Uterus (tissue), 4 donors: ENCODE measurements around the gene BGN. TPM values are rescaled to one million over a fixed set of nuclear protein-coding genes. Genes with fewer than 3 reads are reported as not detected.

Source experiments
- DNase-seq, 2 donors: peaks; one replicate each; pipeline ENCODE4 v3.0.0-alpha.2; 2019 to 2020
- H3K27ac ChIP-seq, 2 donors: fragments of 200-600 bp; sonication (generic); 1 replicate in 1 of 2; 2 replicates in 1 of 2; pipeline ENCODE4 v1.5.1; 2016 to 2018
- H3K27me3 ChIP-seq, 2 donors: fragments of 200-600 bp; sonication (generic); one replicate each; pipeline ENCODE4 v1.5.1; 2018 to 2019; ENCODE audit warnings: control low read depth in 1 of 2
- H3K36me3 ChIP-seq, 2 donors: fragments of 200-600 bp; sonication (generic); one replicate each; pipeline ENCODE4 v1.5.1; 2019; ENCODE audit warnings: control low read depth in 1 of 2
- H3K4me1 ChIP-seq, 2 donors: fragments of 200-600 bp; sonication (generic); one replicate each; pipeline ENCODE4 v1.5.1; 2018 to 2019; ENCODE audit warnings: control low read depth in 1 of 2
- H3K4me3 ChIP-seq, 2 donors: fragments of 200-600 bp; sonication (generic); 1 replicate in 1 of 2; 2 replicates in 1 of 2; pipeline ENCODE4 v1.5.1; 2018 to 2019; ENCODE audit warnings: mild to moderate bottlenecking in 1 of 2
- H3K9me3 ChIP-seq, 2 donors: fragments of 200-600 bp; sonication (generic); one replicate each; pipeline ENCODE4 v1.5.1; 2019; ENCODE audit warnings: control low read depth in 1 of 2
- CTCF ChIP-seq, 4 experiments: fragments of 200-600 bp in 2 of 4; fragments of 450-650 bp in 2 of 4; sonication (generic) in 2 of 4; IDR thresholded peaks; one replicate each; pipeline ENCODE4 v1.5.1; 2016 to 2019; ENCODE audit warnings: antibody characterized with exemption in 4 of 4, mild to moderate bottlenecking in 2 of 4, moderate library complexity in 1 of 4
- POLR2A ChIP-seq, 2 donors: fragments of 450-650 bp; IDR thresholded peaks; one replicate each; pipeline ENCODE4 v1.6.1; 2016; ENCODE audit warnings: antibody characterized with exemption in 2 of 2, mild to moderate bottlenecking in 1 of 2, moderate library complexity in 1 of 2
- intact Hi-C: fragments of 100-400 bp; cut with DNase I; formaldehyde crosslinking; loops from one replicate; pipeline ENCODE4 v1.15.1; 2023; ENCODE audit warnings: low total_unique reads
- total RNA-seq, 4 donors: library from RNA; depleted of rRNA in 3 of 4; stranded (reverse); fragments of >200 nt in 3 of 4; gene quantifications; one replicate each; pipeline versions ENCODE4 v1.1.0 to v1.2.4, GENCODE V29; 2014 to 2023
- donor health status: DM: yes; HTN: yes; CAD: no.

Gene BGN
- total RNA-seq, 4 donors from 2014 or later: 36.8 to 91.5 (median 50.0) TPM

DNA sequence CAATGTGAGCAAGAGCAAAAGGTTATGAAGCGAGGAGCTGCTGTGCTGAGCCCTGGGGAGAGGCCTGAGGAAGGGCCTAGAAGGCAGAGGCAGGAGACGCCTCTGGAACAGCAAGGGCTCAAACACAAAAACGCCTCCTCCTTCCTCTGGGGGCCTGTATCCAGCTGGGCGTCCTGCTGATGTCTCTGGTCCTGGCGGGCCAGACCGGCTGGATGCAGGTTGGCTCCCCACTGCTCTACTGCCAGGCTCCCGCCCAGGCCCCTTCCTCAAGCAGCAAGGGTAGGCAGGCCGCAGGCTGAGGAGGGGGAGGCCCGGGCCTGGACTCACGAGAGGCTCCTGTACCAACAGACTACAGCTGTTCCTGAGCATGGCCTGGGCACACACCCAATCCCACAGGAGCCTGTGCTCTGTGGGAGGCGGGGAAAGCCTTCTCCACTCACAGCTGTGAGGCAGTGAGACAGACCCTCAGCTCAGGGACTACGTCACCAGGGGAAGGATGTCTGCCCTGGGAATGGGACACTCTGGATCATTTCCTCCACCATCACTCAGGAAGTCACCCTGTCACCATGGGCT, 26.7 kb upstream of the BGN start:
- TF ChIP-seq POLR2A (IDR thresholded peaks at IDR 0.05) (no peak), CTCF (IDR thresholded peaks at IDR 0.05) (no peak)
- H3K36me3 ChIP-seq: no peaks in the 10 kb centered on the region
- H3K27me3 ChIP-seq: no peaks in the 10 kb centered on the region
- no peak overlapping the region for H3K27ac ChIP-seq
- H3K9me3 ChIP-seq: no peaks in the 10 kb centered on the region
- H3K4me1 ChIP-seq: no peaks in the 10 kb centered on the region
- H3K4me3 ChIP-seq: no peak overlapping the region
- intact Hi-C loops: no loop called here
- no peak for DNase-seq

- peak overlapping the region; percentile 41 to 70 for H3K27ac ChIP-seq
- intact Hi-C loops: no loop called here
- H3K4me1 ChIP-seq: peaks cover 0 to under 1% of the 10 kb centered on the region in 2 donors
- no peaks in the 10 kb centered on the region for H3K9me3 ChIP-seq
- H3K36me3 ChIP-seq: no peaks in the 10 kb centered on the region
- no peaks in the 10 kb centered on the region for H3K27me3 ChIP-seq
- H3K4me3 ChIP-seq: peak overlapping the region; percentile 55 to 65
- DNase-seq: no peak
- TF ChIP-seq CTCF (IDR thresholded peaks at IDR 0.05) (no peak), POLR2A (IDR thresholded peaks at IDR 0.05) (no peak)
These were observed 24.9 kb upstream of the BGN start for GRCh38 chrX:153469811-153470410.

DNA sequence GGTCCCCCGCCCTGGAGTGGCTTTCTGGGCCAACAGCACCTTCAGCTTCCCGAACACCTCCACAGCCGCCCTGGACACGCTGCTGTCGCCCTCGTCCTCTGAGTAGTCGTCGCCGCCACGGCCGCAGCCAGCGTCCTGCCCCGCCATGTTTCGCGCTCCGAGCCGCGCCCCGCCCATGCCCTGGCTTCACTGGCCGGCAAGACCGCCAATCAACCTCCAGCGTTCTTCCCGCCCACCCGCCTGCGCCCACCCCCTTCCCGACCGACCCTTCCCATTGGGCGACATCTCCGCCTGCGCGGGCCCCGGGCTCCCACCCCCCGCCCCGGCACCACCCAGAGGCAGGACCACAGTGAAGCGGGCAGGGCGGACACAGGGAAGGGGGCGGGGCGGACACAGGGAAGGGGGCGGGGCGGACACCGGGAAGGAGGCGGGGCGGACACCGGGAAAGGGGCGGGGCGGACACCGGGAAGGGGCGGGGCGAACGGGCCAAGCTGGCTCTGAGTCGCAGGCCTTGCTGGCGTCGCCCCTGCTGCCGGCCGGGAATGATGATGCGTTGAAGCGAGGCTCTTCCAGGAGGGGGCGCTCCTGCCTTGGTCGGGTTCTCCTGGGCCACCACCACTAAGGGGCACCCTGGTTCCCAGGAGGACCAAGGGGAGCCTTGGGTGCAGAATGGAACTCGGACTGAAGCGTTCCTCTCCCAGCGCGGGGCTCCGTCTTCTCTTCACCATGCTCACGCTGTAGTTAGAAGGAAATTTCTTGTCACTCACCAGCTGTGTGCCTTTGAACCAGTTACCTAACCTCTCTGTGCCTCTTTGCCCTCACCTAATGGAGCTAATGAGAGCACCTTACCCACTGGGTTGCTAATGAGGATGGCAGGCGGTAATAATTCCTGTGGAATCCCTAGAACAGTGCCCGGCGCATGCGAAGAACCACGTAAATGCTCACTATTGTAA, 24.1 kb upstream of the BGN start, which contains the start of gene HAUS7:
Gene HAUS7, minus strand, starts transcription at position 166 of the 953 bp plus-strand sequence. Its CDS starts 19 bp downstream, at position 147.
- Histone ChIP-seq H3K4me1 (peaks cover 0 to 6% of the 10 kb centered on the region in 2 donors), H3K27ac (peak within 1 kb of the TSS; percentile 41 to 70), H3K4me3 (peak within 1 kb of the TSS; percentile 55 to 65), H3K36me3 (no peaks in the 10 kb centered on the region), H3K9me3 (no peaks in the 10 kb centered on the region), H3K27me3 (no peaks in the 10 kb centered on the region)
- intact Hi-C loops: no loop called here
- DNase-seq: peak; percentile 87 to 90
- peak in 1 of 2 donors; percentile 30 for TF ChIP-seq POLR2A (IDR thresholded peaks at IDR 0.05)
- peak; percentile 47 to 84 (median 73) for TF ChIP-seq CTCF (IDR thresholded peaks at IDR 0.05)

DNA sequence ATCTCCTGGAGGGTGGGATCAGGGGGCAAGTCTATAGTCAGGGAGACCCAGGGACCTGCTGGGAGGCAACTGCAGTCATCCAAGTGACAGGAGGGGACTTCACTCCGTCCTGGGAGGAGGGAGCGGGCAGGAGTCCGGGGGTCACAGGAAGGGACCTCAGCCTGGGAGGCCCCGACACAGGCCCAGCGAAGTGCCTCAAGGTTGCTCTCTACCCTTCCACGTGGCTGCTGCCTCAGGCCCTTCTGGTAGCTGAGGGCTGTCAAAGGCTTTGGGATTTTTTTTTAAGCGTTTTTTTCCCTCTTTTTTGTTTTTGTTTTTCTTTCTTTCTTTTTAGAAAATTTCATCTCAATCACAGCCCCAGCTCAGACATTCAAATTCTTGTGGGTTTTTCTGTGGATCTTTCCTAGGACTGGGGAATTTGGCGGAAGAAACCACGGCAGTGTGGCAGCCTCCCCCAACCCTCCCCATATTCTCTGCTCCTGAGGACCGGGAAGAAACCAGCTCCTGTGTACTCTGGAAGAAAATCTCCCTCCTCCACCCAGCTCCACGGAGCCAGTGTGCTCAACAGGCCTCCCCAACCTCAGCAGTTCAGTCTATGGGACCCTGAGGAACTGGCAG, 23.0 kb upstream of the BGN start:
- Histone ChIP-seq H3K4me3 (no peak overlapping the region), H3K9me3 (no peaks in the 10 kb centered on the region), H3K27ac (peak overlapping the region; percentile 32 to 56), H3K4me1 (peaks cover 0 to 6% of the 10 kb centered on the region in 2 donors), H3K27me3 (no peaks in the 10 kb centered on the region), H3K36me3 (no peaks in the 10 kb centered on the region)
- TF ChIP-seq CTCF (IDR thresholded peaks at IDR 0.05): no peak
- intact Hi-C loops: no loop called here
- DNase-seq: no peak
